ENCODE results near the gene TLX3. TPM values are rescaled to one million over a fixed set of nuclear protein-coding genes. Genes with fewer than 3 reads are reported as not detected.

TLX3 gene
- total RNA-seq, 4 donors from 2014 or later: not detected

DNA sequence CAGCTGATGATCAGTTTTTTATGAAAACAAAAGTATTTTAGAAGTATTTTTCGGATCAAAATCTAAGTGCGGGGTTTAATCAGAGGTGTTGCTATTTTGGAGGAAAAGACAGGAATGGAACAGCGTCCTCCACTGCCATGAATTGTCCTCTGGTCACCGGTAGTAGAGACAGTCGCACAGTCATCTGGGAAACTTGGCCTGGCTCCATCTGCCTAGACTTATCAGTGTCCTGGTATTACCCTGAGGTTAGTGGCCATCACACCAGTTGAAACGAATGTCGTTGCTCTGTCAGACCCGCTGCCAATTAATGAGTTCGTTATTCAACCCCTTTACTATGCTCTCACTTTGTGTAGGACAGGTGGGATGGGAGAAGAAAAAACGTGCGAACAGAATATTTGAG, 8.2 kb downstream of the TLX3 start:
- Histone ChIP-seq H3K4me3 (no peak overlapping the region), H3K27me3 (peaks cover 97% of the 10 kb centered on the region), H3K36me3 (no peaks in the 10 kb centered on the region), H3K27ac (no peak overlapping the region), H3K4me1 (peaks cover 44% of the 10 kb centered on the region), H3K9me3 (no peaks in the 10 kb centered on the region)
- no peak for DNase-seq (ENCODE audit: low spot score in 2 of 2)
- 12% methylated on average over 11 of the region's 11 CpGs for WGBS
- TF ChIP-seq POLR2AphosphoS5 (IDR thresholded peaks at IDR 0.05): no peak
- TF ChIP-seq POLR2A (IDR thresholded peaks at IDR 0.05): no peak
- TF ChIP-seq, protein P1, sequence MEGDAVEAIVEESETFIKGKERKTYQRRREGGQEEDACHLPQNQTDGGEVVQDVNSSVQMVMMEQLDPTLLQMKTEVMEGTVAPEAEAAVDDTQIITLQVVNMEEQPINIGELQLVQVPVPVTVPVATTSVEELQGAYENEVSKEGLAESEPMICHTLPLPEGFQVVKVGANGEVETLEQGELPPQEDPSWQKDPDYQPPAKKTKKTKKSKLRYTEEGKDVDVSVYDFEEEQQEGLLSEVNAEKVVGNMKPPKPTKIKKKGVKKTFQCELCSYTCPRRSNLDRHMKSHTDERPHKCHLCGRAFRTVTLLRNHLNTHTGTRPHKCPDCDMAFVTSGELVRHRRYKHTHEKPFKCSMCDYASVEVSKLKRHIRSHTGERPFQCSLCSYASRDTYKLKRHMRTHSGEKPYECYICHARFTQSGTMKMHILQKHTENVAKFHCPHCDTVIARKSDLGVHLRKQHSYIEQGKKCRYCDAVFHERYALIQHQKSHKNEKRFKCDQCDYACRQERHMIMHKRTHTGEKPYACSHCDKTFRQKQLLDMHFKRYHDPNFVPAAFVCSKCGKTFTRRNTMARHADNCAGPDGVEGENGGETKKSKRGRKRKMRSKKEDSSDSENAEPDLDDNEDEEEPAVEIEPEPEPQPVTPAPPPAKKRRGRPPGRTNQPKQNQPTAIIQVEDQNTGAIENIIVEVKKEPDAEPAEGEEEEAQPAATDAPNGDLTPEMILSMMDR (IDR thresholded peaks at IDR 0.05): no peak
- no peak for TF ChIP-seq EP300 (IDR thresholded peaks at IDR 0.05)

DNA sequence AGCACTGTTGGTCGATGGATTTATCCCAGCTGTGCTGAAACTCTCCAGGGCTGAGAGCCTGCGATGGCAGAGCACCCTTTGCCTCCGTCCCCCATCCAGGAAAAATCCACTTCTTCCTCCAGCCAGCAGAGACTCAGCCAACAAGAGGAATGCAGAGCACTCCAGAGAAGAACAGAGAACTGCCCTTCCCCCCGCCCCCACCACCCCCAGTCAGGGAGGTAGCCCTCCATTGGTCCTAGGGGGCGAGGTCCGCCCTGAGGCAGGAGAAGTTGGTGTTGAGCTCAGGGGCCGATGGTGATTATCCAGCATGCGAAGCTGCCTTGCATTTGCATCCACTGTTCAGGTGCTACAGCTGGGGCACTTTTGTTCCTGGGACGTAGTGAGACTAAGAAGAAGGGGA, 9.0 kb downstream of the TLX3 start:
- H3K4me1 ChIP-seq: peaks cover 36% of the 10 kb centered on the region
- H3K27me3 ChIP-seq: peaks cover 96% of the 10 kb centered on the region
- no peak overlapping the region for H3K4me3 ChIP-seq
- WGBS: 0% methylated on average over 1 of the region's 9 CpGs
- no peak for DNase-seq (ENCODE audit: low spot score in 2 of 2)
- no peak overlapping the region for H3K27ac ChIP-seq
- H3K9me3 ChIP-seq: no peaks in the 10 kb centered on the region
- TF ChIP-seq POLR2A (IDR thresholded peaks at IDR 0.05): no peak
- no peak for TF ChIP-seq POLR2AphosphoS5 (IDR thresholded peaks at IDR 0.05)
- TF ChIP-seq, protein P1 (IDR thresholded peaks at IDR 0.05): no peak
- TF ChIP-seq EP300 (IDR thresholded peaks at IDR 0.05): no peak
- H3K36me3 ChIP-seq: no peaks in the 10 kb centered on the region

DNA sequence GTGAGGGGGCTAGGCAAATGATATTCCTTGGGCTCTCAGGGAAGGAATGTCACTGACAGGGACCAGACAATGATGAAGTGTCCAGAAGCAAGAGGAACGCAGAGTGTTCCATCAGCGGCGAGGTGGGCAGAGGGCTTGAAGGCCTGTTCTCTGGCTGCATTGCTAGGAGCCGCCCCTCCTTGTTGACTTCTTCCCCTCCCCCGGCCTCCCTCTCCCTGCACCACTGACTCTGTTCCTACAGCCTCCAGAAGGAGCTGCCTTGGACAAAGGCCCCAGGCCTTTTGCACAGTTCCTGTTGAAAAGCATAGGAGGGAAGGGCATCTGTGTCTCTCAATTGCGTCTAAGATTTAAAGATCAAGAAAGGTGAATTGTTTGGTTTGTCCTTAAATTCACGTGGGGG, 12.4 kb downstream of the TLX3 start:
- DNase-seq (ENCODE audit: low spot score in 2 of 2): no peak
- TF ChIP-seq, protein P1 (IDR thresholded peaks at IDR 0.05): no peak
- TF ChIP-seq POLR2A (IDR thresholded peaks at IDR 0.05): no peak
- no peak for TF ChIP-seq EP300 (IDR thresholded peaks at IDR 0.05)
- no peak overlapping the region for H3K27ac ChIP-seq
- H3K9me3 ChIP-seq: no peaks in the 10 kb centered on the region
- peaks cover 8% of the 10 kb centered on the region for H3K4me1 ChIP-seq
- no peaks in the 10 kb centered on the region for H3K36me3 ChIP-seq
- peaks cover 95% of the 10 kb centered on the region for H3K27me3 ChIP-seq
- no peak overlapping the region for H3K4me3 ChIP-seq
- 91% methylated on average over 7 of the region's 7 CpGs for WGBS

DNA sequence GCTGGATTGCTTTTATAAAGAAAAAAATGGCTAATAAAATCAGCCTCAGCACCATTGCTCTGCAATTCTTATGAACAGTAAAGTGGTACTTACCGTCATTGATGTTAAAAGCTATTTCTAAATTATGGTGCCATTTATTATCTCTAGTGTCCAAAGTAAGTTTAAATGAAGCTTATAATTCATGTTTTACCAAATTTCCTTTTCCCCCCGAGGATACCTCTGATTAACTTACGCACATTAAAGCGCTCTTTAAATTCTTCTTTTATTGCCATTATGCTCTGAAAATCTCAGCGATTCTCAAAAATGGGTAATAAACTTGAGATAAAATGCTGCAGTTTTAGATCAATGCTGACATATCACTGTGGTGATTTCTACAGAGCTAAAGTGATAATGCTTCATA, 13.5 kb downstream of the TLX3 start:
- Histone ChIP-seq H3K4me1 (no peaks in the 10 kb centered on the region), H3K9me3 (no peaks in the 10 kb centered on the region), H3K27me3 (peaks cover 91% of the 10 kb centered on the region), H3K27ac (no peak overlapping the region), H3K36me3 (no peaks in the 10 kb centered on the region), H3K4me3 (no peak overlapping the region)
- WGBS: 86% methylated on average over 5 of the region's 5 CpGs
- no peak for DNase-seq (ENCODE audit: low spot score in 2 of 2)
- TF ChIP-seq POLR2A (IDR thresholded peaks at IDR 0.05) (no peak), EP300 (IDR thresholded peaks at IDR 0.05) (no peak), POLR2AphosphoS5 (IDR thresholded peaks at IDR 0.05) (no peak)
- TF ChIP-seq, protein P1 (IDR thresholded peaks at IDR 0.05): no peak

DNA sequence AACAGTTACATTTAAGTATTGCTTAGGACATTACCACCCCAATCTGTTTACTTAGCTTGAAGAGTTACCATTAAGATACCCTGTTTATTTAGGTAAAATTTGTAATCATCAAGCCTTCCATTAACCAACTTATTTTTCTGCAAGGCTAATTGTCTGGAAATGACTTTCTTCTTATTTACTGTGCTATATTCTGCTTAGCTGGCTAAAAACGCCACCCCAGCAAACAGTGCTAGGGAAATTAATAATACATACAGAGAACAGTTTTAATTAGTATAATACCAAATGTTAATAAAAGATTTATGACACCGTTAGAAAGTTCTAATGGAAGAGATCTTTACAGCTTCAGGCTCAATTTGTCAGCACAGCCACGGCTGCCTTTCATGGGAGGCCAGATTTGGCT, 14.0 kb downstream of the TLX3 start:
- TF ChIP-seq POLR2A (IDR thresholded peaks at IDR 0.05): no peak
- TF ChIP-seq, protein P1 (IDR thresholded peaks at IDR 0.05): no peak
- TF ChIP-seq EP300 (IDR thresholded peaks at IDR 0.05): no peak
- TF ChIP-seq POLR2AphosphoS5 (IDR thresholded peaks at IDR 0.05): no peak
- Histone ChIP-seq H3K4me3 (no peak overlapping the region), H3K27ac (no peak overlapping the region), H3K4me1 (no peaks in the 10 kb centered on the region), H3K36me3 (no peaks in the 10 kb centered on the region), H3K27me3 (peaks cover 91% of the 10 kb centered on the region), H3K9me3 (no peaks in the 10 kb centered on the region)
- DNase-seq (ENCODE audit: low spot score in 2 of 2): no peak
- 75% methylated on average over 3 of the region's 3 CpGs for WGBS

Measured in suprapubic skin (tissue), 4 donors.